Kidney tubule cell (primary cell): Measurements from ENCODE around the gene CRIP2.

Experiments used
- DNase-seq: peaks from one replicate; pipeline ENCODE4 v3.0.0-alpha.2; 2018; ENCODE audit warnings: low spot score

The CRIP2 gene

GRCh38 chr14:105527826-105528585 lies 53.4 kb downstream of the CRIP2 start:
- DNase-seq = peak; percentile 73

- DNase-seq = no peak
Measured at GRCh38 chr14:105528586-105529318, 54.1 kb downstream of the CRIP2 start.

GRCh38 chr14:105529319-105529568 lies 54.6 kb downstream of the CRIP2 start:
- no peak for DNase-seq
